ENCODE data around the gene KCTD7. TPM values are rescaled to one million over a fixed set of nuclear protein-coding genes. Genes with fewer than 3 reads are reported as not detected.
"Not testable (repeated sequence)": the region's sequence is repeated elsewhere in the genome, so short reads cannot be mapped to it uniquely, and the experiment has no call there.

Gene KCTD7
- total RNA-seq, 4 donors from 2014 or later, result 9.4 to 22.5 (median 15.1) TPM

- 75% methylated on average over 3 of the region's 3 CpGs for WGBS
- DNase-seq (ENCODE audit: extremely low spot score), result no peak
- intact Hi-C loops (cut with DNase I), result no loop called here
- Histone ChIP-seq H3K27ac (replicated peaks in 1 of 4) (no peak overlapping the region), H3K4me1 (peaks cover 0 to 7% (median 0%) of the 10 kb centered on the region in 4 donors), H3K9me3 (no peaks in the 10 kb centered on the region), H3K36me3 (peaks cover 25 to 97% (median 84%) of the 10 kb centered on the region in 4 donors), H3K4me3 (no peak overlapping the region), H3K27me3 (no peaks in the 10 kb centered on the region)
- TF ChIP-seq CTCF (IDR thresholded peaks at IDR 0.05), result no peak
- TF ChIP-seq POLR2AphosphoS5 (IDR thresholded peaks at IDR 0.05), result no peak
- TF ChIP-seq POLR2A (IDR thresholded peaks at IDR 0.05; ENCODE audit: low read depth), result no peak
- TF ChIP-seq EP300 (IDR thresholded peaks at IDR 0.05), result no peak
Measured at GRCh38 chr7:66642186-66642585, 13.5 kb downstream of the KCTD7 start.

- DNase-seq (ENCODE audit: extremely low spot score), result no peak
- Histone ChIP-seq H3K4me3 (no peak overlapping the region), H3K27me3 (no peaks in the 10 kb centered on the region), H3K36me3 (peaks cover 24 to 97% (median 79%) of the 10 kb centered on the region in 4 donors), H3K9me3 (no peaks in the 10 kb centered on the region), H3K4me1 (peaks cover 0 to 7% (median 0%) of the 10 kb centered on the region in 4 donors), H3K27ac (replicated peaks in 1 of 4) (no peak overlapping the region)
- intact Hi-C loops (cut with DNase I), result no loop called here
- no peak for TF ChIP-seq EP300 (IDR thresholded peaks at IDR 0.05)
- no peak for TF ChIP-seq POLR2A (IDR thresholded peaks at IDR 0.05; ENCODE audit: low read depth)
- TF ChIP-seq POLR2AphosphoS5 (IDR thresholded peaks at IDR 0.05), result no peak
- no peak for TF ChIP-seq CTCF (IDR thresholded peaks at IDR 0.05)
Measured at GRCh38 chr7:66642932-66643331, 14.3 kb downstream of the KCTD7 start.

- no peaks in the 10 kb centered on the region for H3K27me3 ChIP-seq
- 76% methylated on average over 2 of the region's 2 CpGs for WGBS
- peaks cover 19 to 95% (median 74%) of the 10 kb centered on the region in 4 donors for H3K36me3 ChIP-seq
Measured at GRCh38 chr7:66643395-66643794, 14.7 kb downstream of the KCTD7 start.

GRCh38 chr7:66651026-66651425, 22.3 kb downstream of the KCTD7 start:
- DNase-seq (ENCODE audit: extremely low spot score); H3K27ac ChIP-seq (replicated peaks in 1 of 4); H3K4me3 ChIP-seq; H3K27me3 ChIP-seq; H3K9me3 ChIP-seq: not testable (repeated sequence)
- intact Hi-C loops (cut with DNase I), result loop anchor here (10.0 kb wide), 3 partner anchors 56 to 194 kb away; no protein-coding TSS in a partner anchor
- peaks cover 13 to 22% (median 19%) of the 10 kb centered on the region in 4 donors for H3K4me1 ChIP-seq
- peaks cover 0 to 21% (median 7%) of the 10 kb centered on the region in 4 donors for H3K36me3 ChIP-seq
- WGBS, result 75% methylated on average over 6 of the region's 6 CpGs

More at GRCh38 chr7:66643395-66643794, 14.7 kb downstream of the KCTD7 start:
- Histone ChIP-seq H3K4me1 (peaks cover 0 to 7% (median 0%) of the 10 kb centered on the region in 4 donors), H3K27ac (replicated peaks in 1 of 4) (no peak overlapping the region), H3K9me3 (no peaks in the 10 kb centered on the region), H3K4me3 (no peak overlapping the region)
- intact Hi-C loops (cut with DNase I), result no loop called here
- TF ChIP-seq POLR2AphosphoS5 (IDR thresholded peaks at IDR 0.05), result no peak
- TF ChIP-seq CTCF (IDR thresholded peaks at IDR 0.05), result no peak
- no peak for TF ChIP-seq EP300 (IDR thresholded peaks at IDR 0.05)
- TF ChIP-seq POLR2A (IDR thresholded peaks at IDR 0.05; ENCODE audit: low read depth), result no peak
- DNase-seq (ENCODE audit: extremely low spot score), result no peak

- not testable (repeated sequence) for DNase-seq (ENCODE audit: extremely low spot score); H3K27me3 ChIP-seq; H3K9me3 ChIP-seq; H3K36me3 ChIP-seq
- intact Hi-C loops (cut with DNase I), result loop anchor here (2.0 to 10.0 kb wide), 4 partner anchors 25 to 191 kb away; partner anchors contain the start of gene KCTD7
- whole genome bisulfite sequencing, result 27% methylated on average over 15 of the region's 41 CpGs
- Histone ChIP-seq H3K27ac (replicated peaks in 1 of 4) (peak overlapping the region; percentile 93 to 99 (median 98)), H3K4me1 (peaks cover 19 to 28% (median 26%) of the 10 kb centered on the region in 4 donors), H3K4me3 (peak overlapping the region; percentile 86 to 94 (median 93))
- peak in 2 of 3 experiments; percentile 27 to 30 for TF ChIP-seq CTCF (IDR thresholded peaks at IDR 0.05)
Measured at GRCh38 chr7:66653719-66654274, 25.1 kb downstream of the KCTD7 start.

Measured in esophagus muscularis mucosa (tissue), 4 donors.